Measurements from ENCODE around the gene RXRA. TPM values are rescaled to one million over a fixed set of nuclear protein-coding genes. Genes with fewer than 3 reads are reported as not detected.
"Not testable (repeated sequence)": the region's sequence is repeated elsewhere in the genome, so short reads cannot be mapped to it uniquely, and the experiment has no call there.

The RXRA gene
- total and polyA plus RNA-seq, 9 donors, result 19.0 to 44.4 (median 32.0) TPM

- Histone ChIP-seq H3K27ac (ENCODE audit: low read length) (no peak overlapping the region), H3K27me3 (ENCODE audit: control insufficient read depth, insufficient read depth, low read length) (peaks cover 16% of the 10 kb centered on the region), H3K9me3 (replicated peaks; ENCODE audit: control insufficient read depth, low read depth, low read length) (peaks cover 4% of the 10 kb centered on the region), H3K36me3 (ENCODE audit: control insufficient read depth, insufficient read depth, low read length) (no peaks in the 10 kb centered on the region), H3K4me1 (ENCODE audit: control insufficient read depth, insufficient read depth, low read length) (peaks cover 12% of the 10 kb centered on the region), H3K4me3 (ENCODE audit: low read length) (no peak overlapping the region)
- no peak for DNase-seq
- 82% methylated on average over 8 of the region's 17 CpGs for WGBS (ENCODE audit: insufficient coverage)
Measured at GRCh38 chr9:134307674-134308638, 18.3 kb upstream of the RXRA start.

GRCh38 chr9:134308639-134309220, 17.5 kb upstream of the RXRA start:
- not testable (repeated sequence) for H3K36me3 ChIP-seq (ENCODE audit: control insufficient read depth, insufficient read depth, low read length); H3K4me3 ChIP-seq (ENCODE audit: low read length); H3K27ac ChIP-seq (ENCODE audit: low read length); DNase-seq; H3K9me3 ChIP-seq (replicated peaks; ENCODE audit: control insufficient read depth, low read depth, low read length)
- WGBS (ENCODE audit: insufficient coverage), result 87% methylated on average over 10 of the region's 14 CpGs
- H3K4me1 ChIP-seq (ENCODE audit: control insufficient read depth, insufficient read depth, low read length), result peaks cover 12% of the 10 kb centered on the region
- peaks cover 16% of the 10 kb centered on the region for H3K27me3 ChIP-seq (ENCODE audit: control insufficient read depth, insufficient read depth, low read length)

- peaks cover 8% of the 10 kb centered on the region for H3K9me3 ChIP-seq (replicated peaks; ENCODE audit: control insufficient read depth, low read depth, low read length)
- H3K4me1 ChIP-seq (ENCODE audit: control insufficient read depth, insufficient read depth, low read length), result peaks cover 21% of the 10 kb centered on the region
- 88% methylated on average over 2 of the region's 2 CpGs for WGBS (ENCODE audit: insufficient coverage)
- H3K4me3 ChIP-seq (ENCODE audit: low read length), result no peak overlapping the region
- DNase-seq, result no peak
- H3K27me3 ChIP-seq (ENCODE audit: control insufficient read depth, insufficient read depth, low read length), result peaks cover 17% of the 10 kb centered on the region
- no peaks in the 10 kb centered on the region for H3K36me3 ChIP-seq (ENCODE audit: control insufficient read depth, insufficient read depth, low read length)
- H3K27ac ChIP-seq (ENCODE audit: low read length), result no peak overlapping the region
Measured at GRCh38 chr9:134313470-134313869, 12.8 kb upstream of the RXRA start.

- DNase-seq, result no peak
- whole genome bisulfite sequencing (ENCODE audit: insufficient coverage), result 87% methylated on average over 17 of the region's 20 CpGs
- peaks cover 8% of the 10 kb centered on the region for H3K9me3 ChIP-seq (replicated peaks; ENCODE audit: control insufficient read depth, low read depth, low read length)
- H3K27ac ChIP-seq (ENCODE audit: low read length), result no peak overlapping the region
- H3K27me3 ChIP-seq (ENCODE audit: control insufficient read depth, insufficient read depth, low read length), result peaks cover 16% of the 10 kb centered on the region
- no peak overlapping the region for H3K4me3 ChIP-seq (ENCODE audit: low read length)
- no peaks in the 10 kb centered on the region for H3K36me3 ChIP-seq (ENCODE audit: control insufficient read depth, insufficient read depth, low read length)
- H3K4me1 ChIP-seq (ENCODE audit: control insufficient read depth, insufficient read depth, low read length), result peaks cover 30% of the 10 kb centered on the region
Measured at GRCh38 chr9:134314039-134314949, 12.0 kb upstream of the RXRA start.

- Histone ChIP-seq H3K36me3 (ENCODE audit: control insufficient read depth, insufficient read depth, low read length) (no peaks in the 10 kb centered on the region), H3K27ac (ENCODE audit: low read length) (no peak overlapping the region), H3K4me3 (ENCODE audit: low read length) (no peak overlapping the region), H3K27me3 (ENCODE audit: control insufficient read depth, insufficient read depth, low read length) (peaks cover 19% of the 10 kb centered on the region), H3K4me1 (ENCODE audit: control insufficient read depth, insufficient read depth, low read length) (peaks cover 36% of the 10 kb centered on the region), H3K9me3 (replicated peaks; ENCODE audit: control insufficient read depth, low read depth, low read length) (peaks cover 8% of the 10 kb centered on the region)
- no peak for DNase-seq
- WGBS (ENCODE audit: insufficient coverage), result 40% methylated on average over 26 of the region's 26 CpGs
Measured at GRCh38 chr9:134314950-134315715, 11.1 kb upstream of the RXRA start.

- 90% methylated on average over 17 of the region's 19 CpGs for WGBS (ENCODE audit: insufficient coverage)
- Histone ChIP-seq H3K27me3 (ENCODE audit: control insufficient read depth, insufficient read depth, low read length) (peaks cover 19% of the 10 kb centered on the region), H3K27ac (ENCODE audit: low read length) (no peak overlapping the region)
Measured at GRCh38 chr9:134315716-134316448, 10.4 kb upstream of the RXRA start.

GRCh38 chr9:134316449-134317160, 9.7 kb upstream of the RXRA start:
- no peak overlapping the region for H3K4me3 ChIP-seq (ENCODE audit: low read length)
- peaks cover 8% of the 10 kb centered on the region for H3K9me3 ChIP-seq (replicated peaks; ENCODE audit: control insufficient read depth, low read depth, low read length)
- no peaks in the 10 kb centered on the region for H3K36me3 ChIP-seq (ENCODE audit: control insufficient read depth, insufficient read depth, low read length)
- WGBS (ENCODE audit: insufficient coverage), result 32% methylated on average over 14 of the region's 16 CpGs
- H3K27me3 ChIP-seq (ENCODE audit: control insufficient read depth, insufficient read depth, low read length), result peaks cover 19% of the 10 kb centered on the region
- DNase-seq, result no peak
- no peak overlapping the region for H3K27ac ChIP-seq (ENCODE audit: low read length)
- peaks cover 49% of the 10 kb centered on the region for H3K4me1 ChIP-seq (ENCODE audit: control insufficient read depth, insufficient read depth, low read length)

More at GRCh38 chr9:134315716-134316448, 10.4 kb upstream of the RXRA start:
- H3K4me1 ChIP-seq (ENCODE audit: control insufficient read depth, insufficient read depth, low read length), result peaks cover 42% of the 10 kb centered on the region
- H3K36me3 ChIP-seq (ENCODE audit: control insufficient read depth, insufficient read depth, low read length), result no peaks in the 10 kb centered on the region
- peaks cover 8% of the 10 kb centered on the region for H3K9me3 ChIP-seq (replicated peaks; ENCODE audit: control insufficient read depth, low read depth, low read length)
- DNase-seq, result no peak
- no peak overlapping the region for H3K4me3 ChIP-seq (ENCODE audit: low read length)

GRCh38 chr9:134317400-134317789, 8.9 kb upstream of the RXRA start:
- Histone ChIP-seq H3K27me3 (ENCODE audit: control insufficient read depth, insufficient read depth, low read length) (peaks cover 19% of the 10 kb centered on the region), H3K4me3 (ENCODE audit: low read length) (no peak overlapping the region), H3K36me3 (ENCODE audit: control insufficient read depth, insufficient read depth, low read length) (no peaks in the 10 kb centered on the region), H3K9me3 (replicated peaks; ENCODE audit: control insufficient read depth, low read depth, low read length) (peaks cover 5% of the 10 kb centered on the region), H3K27ac (ENCODE audit: low read length) (no peak overlapping the region), H3K4me1 (ENCODE audit: control insufficient read depth, insufficient read depth, low read length) (peaks cover 49% of the 10 kb centered on the region)
- no peak for DNase-seq
- WGBS (ENCODE audit: insufficient coverage), result 83% methylated on average over 15 of the region's 17 CpGs
